ENCODE measurements around the gene CYP4F22. TPM values are rescaled to one million over a fixed set of nuclear protein-coding genes. Genes with fewer than 3 reads are reported as not detected.

The CYP4F22 gene
- total RNA-seq: under 1 TPM in 1 of 2 donors, not detected in 1; 0.18 TPM
- polyA plus RNA-seq: under 1 TPM in 1 of 2 donors, not detected in 1; 0.07 TPM
- long read RNA-seq, donor 1: 0 reads
- long read RNA-seq, donor 2: 0 reads
- long read RNA-seq, donor 3: 0 reads
- long read RNA-seq, donor 4: 0 reads
- long read RNA-seq, donor 5: 0 reads

GRCh38 chr19:15508035-15508710, at the start of gene CYP4F22:
Gene CYP4F22, plus strand, starts transcription at chr19:15508525. Its CDS starts 16,812 bp downstream, at chr19:15525337.
- Histone ChIP-seq H3K27me3 (ENCODE audit: control insufficient read depth in 3 of 3, insufficient read depth in 3 of 3, low read length in 2 of 3) (peaks cover 10 to 29% (median 27%) of the 10 kb centered on the region in 3 donors), H3K9ac (ENCODE audit: insufficient read depth in 1 of 2, low read length in 2 of 2) (no peak within 1 kb of the TSS), H3K9me3 (ENCODE audit: control insufficient read depth in 4 of 4, insufficient read depth in 3 of 4, low read length in 3 of 4) (peaks cover 0 to 4% (median 0%) of the 10 kb centered on the region in 4 donors), H3K4me3 (no peak within 1 kb of the TSS), H3K36me3 (ENCODE audit: control insufficient read depth in 4 of 4, insufficient read depth in 4 of 4, low read length in 4 of 4) (no peaks in the 10 kb centered on the region), H3K27ac (ENCODE audit: low read depth in 1 of 2, low read length in 1 of 2) (no peak within 1 kb of the TSS), H3K4me1 (ENCODE audit: control insufficient read depth in 5 of 5, insufficient read depth in 5 of 5, low read length in 5 of 5) (peaks cover 0 to 3% (median 0%) of the 10 kb centered on the region in 5 donors)
- no peak for TF ChIP-seq CTCF (IDR thresholded peaks at IDR 0.05; ENCODE audit: control extremely low read depth, extremely low read depth)
- 5 to 11% methylated on average over 24 to 52 of the region's 52 CpGs for WGBS, 2 donors
- no peak for ATAC-seq (ENCODE audit: insufficient read depth, low FRiP score)
- no peak for DNase-seq

- Histone ChIP-seq H3K36me3 (ENCODE audit: control insufficient read depth in 4 of 4, insufficient read depth in 4 of 4, low read length in 4 of 4) (peaks cover 0 to 7% (median 0%) of the 10 kb centered on the region in 4 donors), H3K27ac (ENCODE audit: low read depth in 1 of 2, low read length in 1 of 2) (no peak overlapping the region), H3K27me3 (ENCODE audit: control insufficient read depth in 3 of 3, insufficient read depth in 3 of 3, low read length in 2 of 3) (peaks cover 0 to 45% (median 22%) of the 10 kb centered on the region in 3 donors), H3K9me3 (ENCODE audit: control insufficient read depth in 4 of 4, insufficient read depth in 3 of 4, low read length in 3 of 4) (peaks cover 0 to 4% (median 0%) of the 10 kb centered on the region in 4 donors), H3K4me1 (ENCODE audit: control insufficient read depth in 5 of 5, insufficient read depth in 5 of 5, low read length in 5 of 5) (peaks cover 0 to 8% (median 0%) of the 10 kb centered on the region in 5 donors), H3K9ac (ENCODE audit: insufficient read depth in 1 of 2, low read length in 2 of 2) (no peak overlapping the region), H3K4me3 (no peak overlapping the region)
- DNase-seq (no peak), ATAC-seq (ENCODE audit: insufficient read depth, low FRiP score) (no peak)
- TF ChIP-seq CTCF (IDR thresholded peaks at IDR 0.05; ENCODE audit: control extremely low read depth, extremely low read depth): no peak
- 84 to 94% methylated on average over 2 of the region's 2 CpGs for WGBS, 2 donors
Measured at GRCh38 chr19:15461694-15462093, 46.6 kb upstream of the CYP4F22 start.

GRCh38 chr19:15463861-15464371, 44.4 kb upstream of the CYP4F22 start:
- WGBS, 2 donors: 8 to 27% methylated on average over 25 of the region's 25 CpGs
- Histone ChIP-seq H3K27me3 (ENCODE audit: control insufficient read depth in 3 of 3, insufficient read depth in 3 of 3, low read length in 2 of 3) (peaks cover 0 to 44% (median 19%) of the 10 kb centered on the region in 3 donors), H3K4me1 (ENCODE audit: control insufficient read depth in 5 of 5, insufficient read depth in 5 of 5, low read length in 5 of 5) (peaks cover 0 to 3% (median 0%) of the 10 kb centered on the region in 5 donors), H3K36me3 (ENCODE audit: control insufficient read depth in 4 of 4, insufficient read depth in 4 of 4, low read length in 4 of 4) (peaks cover 0 to 3% (median 0%) of the 10 kb centered on the region in 4 donors), H3K27ac (ENCODE audit: low read depth in 1 of 2, low read length in 1 of 2) (peak overlapping the region in 1 of 2 donors; percentile 48), H3K4me3 (peak overlapping the region; percentile 37), H3K9me3 (ENCODE audit: control insufficient read depth in 4 of 4, insufficient read depth in 3 of 4, low read length in 3 of 4) (peaks cover 0 to 4% (median 0%) of the 10 kb centered on the region in 4 donors), H3K9ac (ENCODE audit: insufficient read depth in 1 of 2, low read length in 2 of 2) (no peak overlapping the region)
- ATAC-seq (ENCODE audit: insufficient read depth, low FRiP score) (no peak), DNase-seq (no peak)
- TF ChIP-seq CTCF (IDR thresholded peaks at IDR 0.05; ENCODE audit: control extremely low read depth, extremely low read depth): no peak
